WTC11 (cell line): ENCODE measurements around the gene PICALM.

Experiments used
- SMAD3 ChIP-seq: sonication (generic); formaldehyde crosslinking; IDR thresholded peaks from 2 replicates; pipeline ENCODE4 v1.8.0; 2022; ENCODE audit warnings: missing genetic modification reagents, mild to moderate bottlenecking, borderline replicate concordance
- SP1 ChIP-seq: sonication (generic); formaldehyde crosslinking; conservative IDR thresholded peaks from 2 replicates; pipeline ENCODE4 v1.8.1; 2022; ENCODE audit warnings: missing genetic modification reagents
- TCF7 ChIP-seq: sonication (generic); formaldehyde crosslinking; IDR thresholded peaks from 2 replicates; pipeline ENCODE4 v1.8.0; 2022; ENCODE audit warnings: mild to moderate bottlenecking, low read depth, missing genetic modification reagents, moderate library complexity
- TF ChIP-seq, protein P1 (sequence below): sonication (generic); formaldehyde crosslinking; IDR thresholded peaks from 2 replicates; pipeline ENCODE4 v1.8.1; 2022; ENCODE audit warnings: missing genetic modification reagents, borderline replicate concordance
- TF ChIP-seq, protein P2 (sequence below): fragments of 200-600 bp; IDR thresholded peaks from 2 replicates; pipeline ENCODE4 v1.8.0; 2022; ENCODE audit warnings: antibody characterized with exemption
- TF ChIP-seq, protein P3 (sequence below): sonication (generic); formaldehyde crosslinking; IDR thresholded peaks from 2 replicates; pipeline ENCODE4 v1.8.0; 2022; ENCODE audit warnings: mild to moderate bottlenecking, missing genetic modification reagents
- TF ChIP-seq, protein P4 (sequence below): sonication (generic); formaldehyde crosslinking; IDR thresholded peaks from 2 replicates; pipeline ENCODE4 v1.8.0; 2022; ENCODE audit warnings: mild to moderate bottlenecking, missing genetic modification reagents
- TF ChIP-seq, protein P5 (sequence below): sonication (generic); formaldehyde crosslinking; IDR thresholded peaks from 2 replicates; pipeline ENCODE4 v1.8.1; 2023; ENCODE audit warnings: mild to moderate bottlenecking, missing genetic modification reagents

DNA sequence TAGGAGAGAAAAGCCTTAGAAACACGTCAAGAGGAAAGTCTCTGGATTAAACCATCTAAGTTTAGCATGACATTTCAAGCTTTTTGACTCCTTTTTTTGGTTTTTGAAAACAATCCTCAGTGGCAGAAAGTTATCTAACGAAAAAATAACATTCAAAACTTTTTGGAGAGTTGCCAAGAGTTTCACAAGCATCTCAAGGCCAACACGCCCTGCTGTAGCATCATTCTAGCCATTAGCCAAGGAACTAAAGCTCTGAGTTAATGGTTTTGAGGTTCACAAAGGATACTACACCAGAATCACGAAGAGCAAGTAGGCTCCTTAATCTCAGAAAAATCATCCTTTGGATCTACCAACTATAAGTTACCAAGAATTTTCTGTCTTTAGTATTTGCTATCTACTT, 94.8 kb downstream of the PICALM start:
- TF ChIP-seq, protein P1, sequence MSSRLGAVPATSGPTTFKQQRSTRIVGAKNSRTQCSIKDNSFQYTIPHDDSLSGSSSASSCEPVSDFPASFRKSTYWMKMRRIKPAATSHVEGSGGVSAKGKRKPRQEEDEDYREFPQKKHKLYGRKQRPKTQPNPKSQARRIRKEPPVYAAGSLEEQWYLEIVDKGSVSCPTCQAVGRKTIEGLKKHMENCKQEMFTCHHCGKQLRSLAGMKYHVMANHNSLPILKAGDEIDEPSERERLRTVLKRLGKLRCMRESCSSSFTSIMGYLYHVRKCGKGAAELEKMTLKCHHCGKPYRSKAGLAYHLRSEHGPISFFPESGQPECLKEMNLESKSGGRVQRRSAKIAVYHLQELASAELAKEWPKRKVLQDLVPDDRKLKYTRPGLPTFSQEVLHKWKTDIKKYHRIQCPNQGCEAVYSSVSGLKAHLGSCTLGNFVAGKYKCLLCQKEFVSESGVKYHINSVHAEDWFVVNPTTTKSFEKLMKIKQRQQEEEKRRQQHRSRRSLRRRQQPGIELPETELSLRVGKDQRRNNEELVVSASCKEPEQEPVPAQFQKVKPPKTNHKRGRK (CRISPR knock-in tag): no peak
- TF ChIP-seq, protein P2, sequence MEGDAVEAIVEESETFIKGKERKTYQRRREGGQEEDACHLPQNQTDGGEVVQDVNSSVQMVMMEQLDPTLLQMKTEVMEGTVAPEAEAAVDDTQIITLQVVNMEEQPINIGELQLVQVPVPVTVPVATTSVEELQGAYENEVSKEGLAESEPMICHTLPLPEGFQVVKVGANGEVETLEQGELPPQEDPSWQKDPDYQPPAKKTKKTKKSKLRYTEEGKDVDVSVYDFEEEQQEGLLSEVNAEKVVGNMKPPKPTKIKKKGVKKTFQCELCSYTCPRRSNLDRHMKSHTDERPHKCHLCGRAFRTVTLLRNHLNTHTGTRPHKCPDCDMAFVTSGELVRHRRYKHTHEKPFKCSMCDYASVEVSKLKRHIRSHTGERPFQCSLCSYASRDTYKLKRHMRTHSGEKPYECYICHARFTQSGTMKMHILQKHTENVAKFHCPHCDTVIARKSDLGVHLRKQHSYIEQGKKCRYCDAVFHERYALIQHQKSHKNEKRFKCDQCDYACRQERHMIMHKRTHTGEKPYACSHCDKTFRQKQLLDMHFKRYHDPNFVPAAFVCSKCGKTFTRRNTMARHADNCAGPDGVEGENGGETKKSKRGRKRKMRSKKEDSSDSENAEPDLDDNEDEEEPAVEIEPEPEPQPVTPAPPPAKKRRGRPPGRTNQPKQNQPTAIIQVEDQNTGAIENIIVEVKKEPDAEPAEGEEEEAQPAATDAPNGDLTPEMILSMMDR: no peak
- TF ChIP-seq SMAD3 (CRISPR knock-in tag): no peak
- TF ChIP-seq, protein P3, sequence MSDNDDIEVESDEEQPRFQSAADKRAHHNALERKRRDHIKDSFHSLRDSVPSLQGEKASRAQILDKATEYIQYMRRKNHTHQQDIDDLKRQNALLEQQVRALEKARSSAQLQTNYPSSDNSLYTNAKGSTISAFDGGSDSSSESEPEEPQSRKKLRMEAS (CRISPR knock-in tag): no peak
- TF ChIP-seq, protein P4, sequence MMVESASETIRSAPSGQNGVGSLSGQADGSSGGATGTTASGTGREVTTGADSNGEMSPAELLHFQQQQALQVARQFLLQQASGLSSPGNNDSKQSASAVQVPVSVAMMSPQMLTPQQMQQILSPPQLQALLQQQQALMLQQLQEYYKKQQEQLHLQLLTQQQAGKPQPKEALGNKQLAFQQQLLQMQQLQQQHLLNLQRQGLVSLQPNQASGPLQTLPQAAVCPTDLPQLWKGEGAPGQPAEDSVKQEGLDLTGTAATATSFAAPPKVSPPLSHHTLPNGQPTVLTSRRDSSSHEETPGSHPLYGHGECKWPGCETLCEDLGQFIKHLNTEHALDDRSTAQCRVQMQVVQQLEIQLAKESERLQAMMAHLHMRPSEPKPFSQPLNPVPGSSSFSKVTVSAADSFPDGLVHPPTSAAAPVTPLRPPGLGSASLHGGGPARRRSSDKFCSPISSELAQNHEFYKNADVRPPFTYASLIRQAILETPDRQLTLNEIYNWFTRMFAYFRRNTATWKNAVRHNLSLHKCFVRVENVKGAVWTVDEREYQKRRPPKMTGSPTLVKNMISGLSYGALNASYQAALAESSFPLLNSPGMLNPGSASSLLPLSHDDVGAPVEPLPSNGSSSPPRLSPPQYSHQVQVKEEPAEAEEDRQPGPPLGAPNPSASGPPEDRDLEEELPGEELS (CRISPR knock-in tag): no peak
- TF ChIP-seq TCF7 (CRISPR knock-in tag): no peak
- no peak for TF ChIP-seq SP1 (CRISPR knock-in tag)
- TF ChIP-seq, protein P5, sequence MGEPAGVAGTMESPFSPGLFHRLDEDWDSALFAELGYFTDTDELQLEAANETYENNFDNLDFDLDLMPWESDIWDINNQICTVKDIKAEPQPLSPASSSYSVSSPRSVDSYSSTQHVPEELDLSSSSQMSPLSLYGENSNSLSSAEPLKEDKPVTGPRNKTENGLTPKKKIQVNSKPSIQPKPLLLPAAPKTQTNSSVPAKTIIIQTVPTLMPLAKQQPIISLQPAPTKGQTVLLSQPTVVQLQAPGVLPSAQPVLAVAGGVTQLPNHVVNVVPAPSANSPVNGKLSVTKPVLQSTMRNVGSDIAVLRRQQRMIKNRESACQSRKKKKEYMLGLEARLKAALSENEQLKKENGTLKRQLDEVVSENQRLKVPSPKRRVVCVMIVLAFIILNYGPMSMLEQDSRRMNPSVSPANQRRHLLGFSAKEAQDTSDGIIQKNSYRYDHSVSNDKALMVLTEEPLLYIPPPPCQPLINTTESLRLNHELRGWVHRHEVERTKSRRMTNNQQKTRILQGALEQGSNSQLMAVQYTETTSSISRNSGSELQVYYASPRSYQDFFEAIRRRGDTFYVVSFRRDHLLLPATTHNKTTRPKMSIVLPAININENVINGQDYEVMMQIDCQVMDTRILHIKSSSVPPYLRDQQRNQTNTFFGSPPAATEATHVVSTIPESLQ: no peak
